ENCODE measurements around the gene PRPF40A. TPM values are rescaled to one million over a fixed set of nuclear protein-coding genes. Genes with fewer than 3 reads are reported as not detected.
"Not testable (repeated sequence)": the region's sequence is repeated elsewhere in the genome, so short reads cannot be mapped to it uniquely, and the experiment has no call there.

The PRPF40A gene
- polyA plus RNA-seq, 1 experiment, result 113 TPM

GRCh38 chr2:152761214-152761613 lies 44.0 kb upstream of the PRPF40A start:
- ChIA-PET CTCF (no interaction called here), POLR2A (no interaction called here)
- Histone ChIP-seq H3K27ac (ENCODE audit: low read depth, low read length) (no peak overlapping the region), H3K4me3 (ENCODE audit: low read depth, low read length) (no peak overlapping the region), H3K9me3 (ENCODE audit: control insufficient read depth, insufficient read depth, low read length) (no peaks in the 10 kb centered on the region), H3K27me3 (ENCODE audit: control insufficient read depth, insufficient read depth, low read length) (no peaks in the 10 kb centered on the region)
- DNase-seq (ENCODE audit: low read depth, low spot score), result no peak
- TF ChIP-seq CTCF (IDR thresholded peaks at IDR 0.05; ENCODE audit: low read depth, low read length), result no peak

- POLR2A ChIA-PET, result no interaction called here
- CTCF ChIA-PET, result interaction anchor here (2.1 kb wide), 1 partner anchor 17 kb away, joined by 11 read pairs; no protein-coding TSS in a partner anchor
- Histone ChIP-seq H3K4me3 (ENCODE audit: low read depth, low read length) (no peak overlapping the region), H3K27me3 (ENCODE audit: control insufficient read depth, insufficient read depth, low read length) (no peaks in the 10 kb centered on the region), H3K9me3 (ENCODE audit: control insufficient read depth, insufficient read depth, low read length) (peaks cover 3% of the 10 kb centered on the region; the same call in 1 of the 2 replicates), H3K27ac (ENCODE audit: low read depth, low read length) (no peak overlapping the region)
- TF ChIP-seq CTCF (IDR thresholded peaks at IDR 0.05; ENCODE audit: low read depth, low read length), result no peak
- no peak for DNase-seq (ENCODE audit: low read depth, low spot score)
Measured at GRCh38 chr2:152759290-152760072, 42.2 kb upstream of the PRPF40A start.

GRCh38 chr2:152755029-152755428 lies 37.8 kb upstream of the PRPF40A start:
- TF ChIP-seq CTCF (IDR thresholded peaks at IDR 0.05; ENCODE audit: low read depth, low read length), result peak; percentile 23; the same call in 1 of the 2 replicates
- Histone ChIP-seq H3K9me3 (ENCODE audit: control insufficient read depth, insufficient read depth, low read length) (peaks cover 3% of the 10 kb centered on the region; the same call in 1 of the 2 replicates), H3K4me3 (ENCODE audit: low read depth, low read length) (no peak overlapping the region), H3K27ac (ENCODE audit: low read depth, low read length) (no peak overlapping the region), H3K27me3 (ENCODE audit: control insufficient read depth, insufficient read depth, low read length) (no peaks in the 10 kb centered on the region)
- ChIA-PET CTCF (interaction anchor here (3.1 kb wide), 1 partner anchor 12 kb away, joined by 21 read pairs; no protein-coding TSS in a partner anchor), POLR2A (no interaction called here)
- no peak for DNase-seq (ENCODE audit: low read depth, low spot score)

GRCh38 chr2:152747751-152748150 lies 30.5 kb upstream of the PRPF40A start:
- H3K9me3 ChIP-seq (ENCODE audit: control insufficient read depth, insufficient read depth, low read length); H3K27me3 ChIP-seq (ENCODE audit: control insufficient read depth, insufficient read depth, low read length); CTCF ChIA-PET; H3K27ac ChIP-seq (ENCODE audit: low read depth, low read length); H3K4me3 ChIP-seq (ENCODE audit: low read depth, low read length); POLR2A ChIA-PET; DNase-seq (ENCODE audit: low read depth, low spot score): not testable (repeated sequence)

GRCh38 chr2:152743002-152743401 lies 25.7 kb upstream of the PRPF40A start:
- Histone ChIP-seq H3K27ac (ENCODE audit: low read depth, low read length) (no peak overlapping the region), H3K27me3 (ENCODE audit: control insufficient read depth, insufficient read depth, low read length) (no peaks in the 10 kb centered on the region), H3K4me3 (ENCODE audit: low read depth, low read length) (no peak overlapping the region), H3K9me3 (ENCODE audit: control insufficient read depth, insufficient read depth, low read length) (no peaks in the 10 kb centered on the region)
- DNase-seq (ENCODE audit: low read depth, low spot score), result no peak
- ChIA-PET POLR2A (no interaction called here), CTCF (interaction anchor here (0.5 to 3.3 kb wide), 27 partner anchors 8 to 777 kb away, joined by 3 to 21 read pairs (median 5); partner anchors contain the start of gene RPRM)
- TF ChIP-seq CTCF (IDR thresholded peaks at IDR 0.05; ENCODE audit: low read depth, low read length), result peak; percentile 66

All from AG04450 (cell line).